GM23248 (cell line): ENCODE results near the gene CDC14A.

Experiments
- EZH2 ChIP-seq: fragments of 200-600 bp; sonication (generic); IDR thresholded peaks from 2 replicates; pipeline ENCODE4 v1.6.1; 2018; ENCODE audit warnings: antibody characterized with exemption, mild to moderate bottlenecking; ENCODE audit not compliant: insufficient read depth, poor library complexity, severe bottlenecking
- EZH2phosphoT487 ChIP-seq: fragments of 200-600 bp; sonication (generic); IDR thresholded peaks from 2 replicates; pipeline ENCODE4 v1.6.1; 2018; ENCODE audit warnings: antibody characterized with exemption, moderate library complexity, mild to moderate bottlenecking, low read depth; ENCODE audit not compliant: insufficient read depth

GRCh38 chr1:100532645-100533044, 180.3 kb downstream of the CDC14A start:
- TF ChIP-seq EZH2 (no peak), EZH2phosphoT487 (no peak)
